G401 (cell line): Measurements from ENCODE around the gene SKIC8. TPM values are rescaled to one million over a fixed set of nuclear protein-coding genes. Genes with fewer than 3 reads are reported as not detected.
"Not testable (repeated sequence)": the region's sequence is repeated elsewhere in the genome, so short reads cannot be mapped to it uniquely, and the experiment has no call there.

ENCODE experiments used
- DNase-seq: peaks from one replicate; pipeline ENCODE4 v3.0.0-alpha.2; 2015; ENCODE audit warnings: low spot score
- in situ Hi-C: cut with HindIII; loops from 2 replicates; pipeline ENCODE4 v1.10.0; 2016; ENCODE audit warnings: low sequenced_read_pairs, mixed read lengths
- total RNA-seq: library from RNA; depleted of rRNA; stranded (reverse); fragments of >200 nt; shearing (Covaris generic); gene quantifications from 2 replicates; pipeline ENCODE4 v1.2.3, GENCODE V29; 2014

The SKIC8 gene
- total RNA-seq, 1 experiment from 2014 or later, result 486 TPM

GRCh38 chr15:78263907-78264303 is 35.5 kb downstream of the SKIC8 start:
- no peak for DNase-seq
- in situ Hi-C loops, result no loop called here

DNA sequence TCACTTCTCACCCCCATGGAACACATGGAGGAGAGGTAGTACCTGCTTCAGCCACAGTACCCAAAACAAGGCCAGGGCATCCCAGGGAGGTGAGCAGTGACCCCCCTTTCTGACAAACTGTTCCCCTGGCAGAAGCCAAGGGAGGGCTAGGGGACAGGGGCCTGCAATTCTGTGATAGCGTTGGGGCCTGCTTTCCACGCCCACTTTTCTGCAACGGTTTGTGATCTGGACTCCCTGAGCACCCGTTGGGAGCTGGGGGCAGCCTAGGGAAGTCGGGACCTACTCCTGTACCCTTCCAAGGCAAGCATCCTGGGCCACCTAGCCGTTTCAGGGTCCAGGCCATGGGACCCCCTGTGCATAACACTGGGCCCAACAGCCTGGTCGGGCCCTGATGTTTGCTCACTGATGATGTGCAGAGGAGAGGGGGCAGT is 36.0 kb downstream of the SKIC8 start:
- DNase-seq, result no peak
- in situ Hi-C loops, result no loop called here

GRCh38 chr15:78261062-78261461 is 38.3 kb downstream of the SKIC8 start:
- in situ Hi-C loops, result no loop called here
- DNase-seq, result no peak

DNA sequence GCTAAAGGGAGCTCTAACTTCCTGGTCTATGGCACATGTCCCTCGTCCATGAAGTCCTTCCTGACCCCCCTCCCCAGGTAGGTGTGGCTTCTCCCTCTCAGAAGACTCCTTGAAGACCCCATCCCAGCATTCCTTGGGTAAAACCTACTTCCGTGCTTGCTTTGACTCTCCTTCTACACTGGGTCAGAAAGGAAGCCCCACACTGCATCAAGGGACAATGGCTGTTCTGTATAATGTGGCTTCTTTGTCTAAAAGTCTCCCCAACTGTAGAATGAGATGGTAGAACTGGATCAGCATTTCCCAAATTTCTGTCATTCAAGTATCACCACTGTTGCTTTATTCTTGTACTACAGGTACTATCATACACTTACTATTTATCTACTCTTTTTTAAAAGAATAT is 38.9 kb downstream of the SKIC8 start:
- in situ Hi-C loops, result no loop called here

GRCh38 chr15:78259232-78259631 is 40.2 kb downstream of the SKIC8 start:
- DNase-seq, result no peak
- in situ Hi-C loops, result no loop called here

More for the DNA sequence above, 38.9 kb downstream of the SKIC8 start:
- no peak for DNase-seq

- in situ Hi-C loops, result no loop called here
- no peak for DNase-seq
Observed at GRCh38 chr15:78257681-78258080, 41.7 kb downstream of the SKIC8 start.

- in situ Hi-C loops, result no loop called here
Observed at GRCh38 chr15:78256044-78256437, 43.4 kb downstream of the SKIC8 start.

GRCh38 chr15:78255421-78256043 is 43.9 kb downstream of the SKIC8 start:
- in situ Hi-C loops, result no loop called here

More at GRCh38 chr15:78256044-78256437, 43.4 kb downstream of the SKIC8 start:
- no peak for DNase-seq

GRCh38 chr15:78251136-78251535 is 48.3 kb downstream of the SKIC8 start:
- in situ Hi-C loops, result no loop called here
- DNase-seq, result no peak

More at GRCh38 chr15:78255421-78256043, 43.9 kb downstream of the SKIC8 start:
- DNase-seq, result no peak

DNA sequence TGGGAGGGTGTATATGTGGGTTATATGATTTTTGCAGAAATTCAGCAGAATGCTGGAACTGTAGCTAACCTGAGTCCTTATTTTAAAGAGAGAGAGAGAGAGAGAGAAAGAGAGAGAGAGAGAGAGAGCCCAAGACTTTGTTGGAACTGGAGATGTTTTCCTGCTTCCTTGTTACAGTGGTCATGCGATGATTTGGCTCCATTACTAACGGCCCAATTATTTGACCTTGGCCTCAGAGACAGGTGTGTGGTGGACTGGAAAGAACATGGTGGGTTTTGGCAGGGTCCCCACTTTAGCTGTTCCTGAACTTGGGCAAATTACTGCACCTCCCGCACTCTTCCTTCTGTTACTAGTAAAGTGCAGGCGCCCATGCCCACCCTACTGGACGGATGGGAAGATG is 50.3 kb downstream of the SKIC8 start:
- in situ Hi-C loops, result no loop called here
- DNase-seq, result no peak

GRCh38 chr15:78247911-78248310 is 51.5 kb downstream of the SKIC8 start:
- in situ Hi-C loops, result no loop called here
- DNase-seq, result no peak

DNA sequence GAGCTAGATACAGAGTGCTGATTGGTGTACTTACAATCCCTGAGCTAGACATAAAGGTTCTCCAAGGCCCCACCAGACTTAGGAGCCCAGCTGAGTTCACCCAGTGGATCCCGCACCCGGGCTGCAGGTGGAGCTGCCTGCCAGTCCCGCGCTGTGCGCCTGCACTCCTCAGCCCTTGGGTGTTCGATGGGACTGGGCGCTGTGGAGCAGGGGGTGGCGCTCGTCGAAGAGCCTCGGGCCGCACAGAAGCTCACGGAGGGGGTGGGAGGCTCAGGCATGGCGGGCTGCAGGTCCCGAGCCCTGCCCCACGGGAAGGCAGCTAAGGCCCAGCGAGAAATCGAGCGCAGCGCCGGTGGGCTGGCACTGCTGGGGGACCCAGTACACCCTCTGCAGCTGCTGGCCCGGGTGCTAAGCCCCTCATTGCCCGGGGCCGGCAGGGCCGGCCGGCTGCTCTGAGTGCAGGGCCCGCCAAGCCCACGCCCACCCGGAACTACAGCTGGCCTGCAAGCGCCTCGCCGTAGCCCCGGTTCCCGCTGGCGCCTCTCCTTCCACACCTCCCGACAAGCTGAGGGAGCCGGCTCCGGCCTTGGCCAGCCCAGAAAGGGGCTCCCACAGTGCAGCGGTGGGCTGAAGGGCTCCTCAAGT is 53.3 kb downstream of the SKIC8 start:
- in situ Hi-C loops, DNase-seq: not testable (repeated sequence)

GRCh38 chr15:78245392-78245791 is 54.0 kb downstream of the SKIC8 start:
- DNase-seq, in situ Hi-C loops: not testable (repeated sequence)

- in situ Hi-C loops, result no loop called here
Observed at GRCh38 chr15:78244893-78245292, 54.5 kb downstream of the SKIC8 start.

GRCh38 chr15:78244101-78244500 is 55.3 kb downstream of the SKIC8 start:
- no peak for DNase-seq

More at GRCh38 chr15:78244893-78245292, 54.5 kb downstream of the SKIC8 start:
- no peak for DNase-seq

DNA sequence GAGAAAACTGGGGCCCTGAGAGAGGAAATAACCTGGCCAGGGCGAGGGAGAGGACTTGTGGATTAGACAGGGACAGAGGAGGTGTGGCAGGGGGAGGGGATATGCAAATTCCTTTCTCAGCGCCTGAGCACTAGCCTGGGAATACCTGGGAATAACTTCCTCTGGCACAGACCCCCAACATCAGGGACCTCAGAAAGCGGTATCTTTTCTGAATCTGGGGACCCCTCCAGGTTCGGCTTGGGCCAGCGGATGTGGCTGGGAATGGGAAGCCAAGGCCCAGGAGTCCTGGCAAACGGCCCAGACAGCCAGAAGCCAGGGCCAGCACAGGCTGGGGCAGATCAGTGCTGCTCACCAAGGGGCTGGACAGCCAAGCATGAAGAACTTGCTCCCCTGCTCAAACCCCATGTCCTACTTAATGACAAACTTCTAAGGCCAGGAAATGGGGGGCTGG is 55.9 kb downstream of the SKIC8 start:
- in situ Hi-C loops, result no loop called here
- DNase-seq, result peak; percentile 57

More at GRCh38 chr15:78244101-78244500, 55.3 kb downstream of the SKIC8 start:
- in situ Hi-C loops, result no loop called here

DNA sequence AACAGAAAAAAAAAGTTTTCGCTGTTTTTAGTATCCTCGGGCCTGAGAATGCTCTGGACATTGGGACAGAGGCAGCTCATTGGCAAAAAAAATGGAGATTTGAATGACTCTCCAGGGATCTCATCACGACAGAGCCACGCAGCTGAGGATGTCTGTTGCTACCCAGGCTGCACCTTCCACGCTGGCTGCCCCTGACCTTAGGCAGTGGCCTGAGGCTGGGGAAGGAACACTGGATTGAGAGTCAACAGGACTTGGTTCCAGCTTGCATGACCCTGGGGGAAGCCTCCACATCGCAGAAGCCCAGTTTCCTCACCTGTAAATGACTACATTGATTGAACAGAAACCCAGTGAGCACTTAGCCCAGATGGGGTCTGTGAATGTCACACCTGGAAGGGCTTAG is 56.4 kb downstream of the SKIC8 start:
- no peak for DNase-seq
- in situ Hi-C loops, result no loop called here

- in situ Hi-C loops, result no loop called here
- no peak for DNase-seq
Observed at GRCh38 chr15:78242128-78242527, 57.3 kb downstream of the SKIC8 start.

DNA sequence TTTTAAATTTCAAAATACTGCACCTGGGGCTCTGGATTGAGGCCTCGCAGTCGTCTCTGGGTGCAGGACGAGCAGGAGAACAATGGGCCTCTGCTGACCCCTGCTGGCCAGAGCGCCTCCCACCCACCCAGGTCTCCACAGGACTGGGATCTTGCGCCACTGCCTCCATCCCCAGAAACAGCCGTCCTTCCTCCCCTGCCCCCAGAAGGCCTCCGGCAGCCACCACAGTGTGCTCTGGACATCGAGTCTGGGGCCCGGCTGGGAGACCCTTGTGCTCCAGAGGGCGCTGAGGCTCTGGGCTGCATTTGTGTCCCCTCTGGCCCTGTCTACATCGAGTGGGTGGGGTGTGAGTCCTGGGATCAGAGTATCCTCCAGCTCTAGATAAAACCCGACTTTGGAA is 58.4 kb downstream of the SKIC8 start:
- in situ Hi-C loops, result no loop called here
- peak; percentile 73 for DNase-seq

DNA sequence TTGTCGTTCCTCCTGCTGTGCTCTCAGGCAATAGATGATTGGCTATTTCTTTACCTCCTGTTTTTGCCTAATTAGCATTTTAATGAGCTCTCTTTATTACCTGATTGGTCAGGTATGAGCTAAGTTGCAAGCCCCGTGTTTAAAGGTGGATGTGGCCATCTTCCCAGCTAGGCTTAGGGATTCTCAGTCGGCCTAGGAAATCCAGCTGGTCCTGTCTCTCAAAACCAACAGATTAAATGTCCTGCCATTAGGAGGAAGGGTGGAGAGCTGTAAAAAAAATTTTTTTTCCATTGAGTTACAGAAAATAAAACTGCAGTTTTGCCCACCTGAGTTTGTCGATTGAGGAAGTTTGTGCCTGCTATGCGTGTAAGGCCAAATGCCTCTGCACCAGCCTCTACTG is 59.6 kb downstream of the SKIC8 start:
- DNase-seq, result no peak
- in situ Hi-C loops, result no loop called here

GRCh38 chr15:78237146-78237545 is 62.3 kb downstream of the SKIC8 start:
- DNase-seq, result no peak
- in situ Hi-C loops, result no loop called here
